ENCODE results near the gene ESPN.

DNA sequence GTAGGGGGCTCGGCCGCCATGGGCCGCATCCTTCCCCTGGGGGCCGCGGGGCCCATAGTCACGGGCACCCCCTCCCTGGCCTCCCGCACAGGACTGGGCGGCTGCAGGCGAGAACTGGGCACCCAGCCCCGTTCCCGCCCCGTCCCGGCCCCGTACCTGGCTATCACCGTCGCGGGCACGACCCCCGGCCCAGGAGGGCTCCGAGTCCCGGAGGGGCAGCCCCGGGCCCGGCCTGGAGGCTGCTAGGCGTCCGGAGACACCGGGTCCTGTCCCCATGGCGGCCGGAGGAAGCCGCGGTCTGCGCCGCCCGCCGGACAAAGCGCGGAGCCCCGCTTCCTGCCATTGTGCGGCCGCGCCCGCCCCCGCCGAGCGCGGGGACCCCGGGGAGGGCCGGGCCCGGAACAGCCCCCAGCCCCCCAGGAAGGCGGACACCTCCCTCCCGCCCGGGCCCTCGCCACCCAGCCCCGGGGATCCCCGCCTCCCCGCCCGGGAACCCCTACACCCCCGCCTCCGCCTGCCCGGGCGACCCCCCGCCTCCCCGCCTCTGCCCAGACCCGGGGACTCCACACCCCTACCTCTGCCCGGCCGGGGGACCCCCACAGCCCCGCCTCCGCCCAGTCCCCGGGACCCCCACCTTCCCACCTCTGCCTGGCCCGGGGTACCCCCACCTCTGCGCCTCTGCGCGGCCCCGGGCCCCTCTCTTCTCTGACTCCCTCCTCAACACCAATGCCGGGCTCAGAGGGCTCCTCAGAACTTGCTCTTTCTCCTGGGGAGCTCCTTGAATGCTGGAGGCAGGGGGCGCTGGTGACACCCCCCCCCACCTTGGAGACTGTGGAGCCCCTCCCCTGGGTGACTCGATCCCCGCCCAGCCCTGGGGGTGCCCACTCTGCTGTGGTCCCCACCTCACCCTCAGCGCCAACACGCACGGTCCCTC, 60.9 kb downstream of the ESPN start:
- TF ChIP-seq, protein P1, sequence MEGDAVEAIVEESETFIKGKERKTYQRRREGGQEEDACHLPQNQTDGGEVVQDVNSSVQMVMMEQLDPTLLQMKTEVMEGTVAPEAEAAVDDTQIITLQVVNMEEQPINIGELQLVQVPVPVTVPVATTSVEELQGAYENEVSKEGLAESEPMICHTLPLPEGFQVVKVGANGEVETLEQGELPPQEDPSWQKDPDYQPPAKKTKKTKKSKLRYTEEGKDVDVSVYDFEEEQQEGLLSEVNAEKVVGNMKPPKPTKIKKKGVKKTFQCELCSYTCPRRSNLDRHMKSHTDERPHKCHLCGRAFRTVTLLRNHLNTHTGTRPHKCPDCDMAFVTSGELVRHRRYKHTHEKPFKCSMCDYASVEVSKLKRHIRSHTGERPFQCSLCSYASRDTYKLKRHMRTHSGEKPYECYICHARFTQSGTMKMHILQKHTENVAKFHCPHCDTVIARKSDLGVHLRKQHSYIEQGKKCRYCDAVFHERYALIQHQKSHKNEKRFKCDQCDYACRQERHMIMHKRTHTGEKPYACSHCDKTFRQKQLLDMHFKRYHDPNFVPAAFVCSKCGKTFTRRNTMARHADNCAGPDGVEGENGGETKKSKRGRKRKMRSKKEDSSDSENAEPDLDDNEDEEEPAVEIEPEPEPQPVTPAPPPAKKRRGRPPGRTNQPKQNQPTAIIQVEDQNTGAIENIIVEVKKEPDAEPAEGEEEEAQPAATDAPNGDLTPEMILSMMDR (IDR thresholded peaks at IDR 0.05) = peak in 1 of 6 experiments; percentile 11
- peak in 1 of 4 donors; percentile 8 for TF ChIP-seq POLR2A (IDR thresholded peaks at IDR 0.05)
- TF ChIP-seq EP300 (IDR thresholded peaks at IDR 0.05) = no peak

All from upper lobe of left lung (tissue), 4 donors.